K562 (cell line): Measurements from ENCODE around the gene DHRS11. TPM values are rescaled to one million over a fixed set of nuclear protein-coding genes. Genes with fewer than 3 reads are reported as not detected.

Experiments
- ATAC-seq: fragments of 200-7000 bp; cut with Tn5 transposase; 3 replicates; pipeline ENCODE4 v1.9.1; 2020; ENCODE audit warnings: moderate library complexity
- BruUV-seq: library from RNA; stranded (reverse); fragments of 400-500 nt; replicated peaks from 2 replicates; lab custom pipeline; 2021; lab: Mats Ljungman, UMichigan
- CTCF ChIA-PET: fragments of 300-600 bp; formaldehyde crosslinking; extraction: SDS; loops from one replicate; lab custom pipeline; 2021; ENCODE audit warnings: low intra/inter-chr PET ratio; lab: Yijun Ruan, JAX
- POLR2A ChIA-PET: fragments of 300-600, 350-650 bp; sonication (Branson Sonifier 250); formaldehyde crosslinking; extraction: SDS; loops from one replicate; lab custom pipeline; 2021; ENCODE audit warnings: antibody characterized with exemption, inconsistent platforms; lab: Yijun Ruan, JAX
- DNase-seq, 4 experiments: peaks; one replicate each; pipeline versions ENCODE4 v3.0.0 to v3.0.0-alpha.2; 2011 to 2018; ENCODE audit warnings: low spot score in 3 of 4, mixed read lengths in 3 of 4; ENCODE audit errors: extremely low read depth in 1 of 4
- FAIRE-seq: peaks from 2 replicates; lab custom pipeline; 2011; peaks lifted over from hg19 to GRCh38; lab: Jason Lieb, UNC
- H2AFZ ChIP-seq: 2 replicates; pipeline ENCODE4 v1.6.0; 2011; ENCODE audit warnings: low read depth, low read length, control low read depth, inconsistent platforms
- H3K27ac ChIP-seq: fragments of 200-600 bp; 3 replicates; pipeline ENCODE4 v1.8.0; 2011; ENCODE audit warnings: low read depth, mild to moderate bottlenecking, control low read depth, inconsistent platforms, low read length, moderate library complexity, mixed read lengths; ENCODE audit errors: extremely low read depth
- H3K27me3 ChIP-seq, 2 experiments: fragments of 300-600 bp in 1 of 2; 2 replicates in 1 of 2; 3 replicates in 1 of 2; pipeline versions ENCODE4 v1.6.0 to v1.8.0; 2011; ENCODE audit warnings: inconsistent platforms in 2 of 2, low read length in 2 of 2, mild to moderate bottlenecking in 1 of 2, mixed read lengths in 1 of 2, moderate library complexity in 1 of 2; ENCODE audit not compliant: control insufficient read depth in 2 of 2, insufficient read depth in 2 of 2
- H3K36me3 ChIP-seq: fragments of 300-600 bp; 3 replicates; pipeline ENCODE4 v1.8.0; 2011; ENCODE audit warnings: mild to moderate bottlenecking, low read length, inconsistent platforms; ENCODE audit not compliant: control insufficient read depth, insufficient read depth
- H3K4me1 ChIP-seq, 2 experiments: fragments of 200-600 bp in 1 of 2; replicated peaks in 1 of 2; 2 replicates in 1 of 2; 3 replicates in 1 of 2; pipeline versions ENCODE4 v1.5.1 to v1.8.0; 2011; ENCODE audit warnings: inconsistent platforms in 2 of 2, low read length in 2 of 2, mild to moderate bottlenecking in 1 of 2, mixed read lengths in 1 of 2, moderate library complexity in 1 of 2; ENCODE audit not compliant: control insufficient read depth in 2 of 2, insufficient read depth in 2 of 2
- H3K4me2 ChIP-seq: 2 replicates; pipeline ENCODE4 v1.6.1; 2011; ENCODE audit warnings: low read length, control low read depth, inconsistent platforms, mixed read lengths; ENCODE audit not compliant: insufficient read depth
- H3K4me3 ChIP-seq: fragments of 200-600 bp; sonication (generic), shearing (Covaris generic); 2 replicates; pipeline ENCODE4 v1.5.1; 2016; ENCODE audit warnings: control low read depth, inconsistent platforms
- H3K79me2 ChIP-seq: fragments of 200-600 bp; 3 replicates; pipeline ENCODE4 v1.8.0; 2011; ENCODE audit warnings: low read length, inconsistent platforms; ENCODE audit not compliant: control insufficient read depth, insufficient read depth
- H3K9ac ChIP-seq, 2 experiments: 2 replicates each; pipeline versions ENCODE4 v1.6.0 to v1.6.1; 2011; ENCODE audit warnings: low read depth in 2 of 2, low read length in 2 of 2, control low read depth in 1 of 2, inconsistent platforms in 1 of 2, mild to moderate bottlenecking in 1 of 2, mixed read lengths in 1 of 2; ENCODE audit not compliant: insufficient read depth in 1 of 2
- H3K9me1 ChIP-seq: one replicate; pipeline ENCODE4 v1.6.0; 2011; ENCODE audit warnings: inconsistent platforms, mild to moderate bottlenecking, low read length, moderate library complexity; ENCODE audit not compliant: control insufficient read depth, insufficient read depth
- H3K9me3 ChIP-seq: replicated peaks from 2 replicates; pipeline ENCODE4 v1.5.1; 2011; ENCODE audit warnings: low read depth, low read length, inconsistent platforms; ENCODE audit not compliant: control insufficient read depth, insufficient read depth
- H4K20me1 ChIP-seq: replicated peaks from 2 replicates; pipeline ENCODE4 v1.6.1; 2011; ENCODE audit warnings: low read length, inconsistent platforms, mixed read lengths; ENCODE audit not compliant: control insufficient read depth, insufficient read depth
- ATF2 ChIP-seq: sonication (generic); formaldehyde crosslinking; IDR thresholded peaks from 2 replicates; pipeline ENCODE4 v1.8.1; 2022; ENCODE audit warnings: missing genetic modification reagents
- CTCF ChIP-seq, 3 experiments: IDR thresholded peaks in 2 of 3; conservative IDR thresholded peaks in 1 of 3; 2 replicates each; pipeline ENCODE4 v1.5.1; 2011 to 2012; ENCODE audit warnings: low read length in 3 of 3, mild to moderate bottlenecking in 3 of 3, control low read depth in 2 of 3, improper control_type of control experiment in 1 of 3, inconsistent platforms in 1 of 3, low read depth in 1 of 3, mixed read lengths in 1 of 3, moderate library complexity in 1 of 3; ENCODE audit not compliant: insufficient read depth in 2 of 3
- ZBTB7A ChIP-seq: IDR thresholded peaks from 2 replicates; pipeline ENCODE4 v1.6.1; 2011; ENCODE audit warnings: low read depth, mild to moderate bottlenecking, low read length, moderate library complexity, borderline replicate concordance; ENCODE audit not compliant: control insufficient read depth
- WGBS: fragments of 100-300 bp; shearing (Covaris generic); methylation state at CpG from one replicate; pipeline ENCODE4 v1.1.6; 2016; ENCODE audit warnings: low coverage, mixed read lengths; ENCODE audit not compliant: insufficient coverage; ENCODE audit errors: missing lambda C conversion rate; 5-methylcytosine and 5-hydroxymethylcytosine counted together
- in situ Hi-C: fragments of 300-500 bp; cut with MboI; formaldehyde crosslinking; loops from 4 replicates; pipeline ENCODE4 v1.15.0; 2018; ENCODE audit warnings: inconsistent platforms, mixed read lengths
- intact Hi-C: fragments of 100-400 bp; cut with micrococcal nuclease; formaldehyde crosslinking; loops from 2 replicates; pipeline ENCODE4 v1.14.2; 2022
- polyA plus RNA-seq, 8 experiments: library from polyadenylated mRNA; depleted of rRNA in 4 of 8; stranded (reverse) in 5 of 8; unstranded in 3 of 8; fragments of >200 nt; fragmentation: Nextera tagmentation in 2 of 8; fragmentation: Illumina TruSeq in 1 of 8; extraction: Ambion mirVana in 2 of 8; extraction: Trizol in 1 of 8; gene quantifications; 2 replicates each; pipeline versions ENCODE4 v1.2.1 to v1.2.3, GENCODE V29; 2011 to 2014; ENCODE audit warnings: inconsistent platforms in 1 of 8, missing spikeins in 1 of 8
- total RNA-seq, 7 experiments: library from RNA; depleted of rRNA in 6 of 7; stranded (reverse); fragments of >200 nt in 6 of 7; fragmentation: Illumina TruSeq in 2 of 7; extraction: Trizol in 2 of 7; gene quantifications; 2 replicates each; pipeline versions ENCODE4 v1.2.1 to v1.2.3, GENCODE V29; 2011 to 2021; ENCODE audit warnings: low replicate concordance in 1 of 7

Gene DHRS11
- total and polyA plus RNA-seq, 9 of the 15 experiments (the other 6 are each of a cell fraction or from before 2014, with no cell fraction given) = 15.2 to 123 (median 59.8) TPM

- H3K9me3 ChIP-seq = no peaks in the 10 kb centered on the region
- H3K4me1 ChIP-seq = no peaks in the 10 kb centered on the region
- peak in 2 of 4 experiments; percentile 22 to 31 for DNase-seq
- peaks cover 27 to 67% of the 10 kb centered on the region in 2 experiments for H3K27me3 ChIP-seq
- ChIA-PET CTCF (no interaction called here), POLR2A (interaction anchor here (0.5 to 0.9 kb wide), 3 partner anchors 9 to 369 kb away, joined by 3 to 4 read pairs (median 4); no protein-coding TSS in a partner anchor)
- intact Hi-C loops = no loop called here
- no peak overlapping the region for H2AFZ ChIP-seq
- ATAC-seq = peak; percentile 64
- in situ Hi-C loops = no loop called here
- TF ChIP-seq CTCF (IDR thresholded peaks at IDR 0.05 in 2 of 3, conservative IDR thresholded peaks at IDR 0.05 in 1 of 3; ENCODE audit: insufficient read depth in 2 of 3, low read depth in 1 of 3, low read length in 3 of 3) (peak in 2 of 3 experiments; percentile 25 to 31; a peak in 1 of 6 replicates), ATF2 (CRISPR knock-in tag) (no peak), ZBTB7A (peak; percentile 53; the same call in 1 of the 2 replicates)
- H3K9me1 ChIP-seq = no peaks in the 10 kb centered on the region
- 0 out of 2 replicates have a peak, but pooled peaks cover 8% of the 10 kb centered on the region for H4K20me1 ChIP-seq
- WGBS = 0% methylated on average over 2 of the region's 4 CpGs
- no peak overlapping the region for H3K4me2 ChIP-seq
- no peak overlapping the region for H3K4me3 ChIP-seq
- no peaks in the 10 kb centered on the region for H3K36me3 ChIP-seq
- no peaks in the 10 kb centered on the region for H3K79me2 ChIP-seq
- no TSS peak for BruUV-seq
- no peak overlapping the region for H3K27ac ChIP-seq
- H3K9ac ChIP-seq = no peak overlapping the region
- no peak for FAIRE-seq
Measured at GRCh38 chr17:36647636-36648035, 56.0 kb downstream of the DHRS11 start.
